Neural cell (in vitro differentiated cells): Measurements from ENCODE around the gene VIPR1.

Source experiments
- CTCF ChIP-seq: fragments of 450-650 bp; IDR thresholded peaks from 2 replicates; pipeline ENCODE4 v1.5.1; 2014; ENCODE audit warnings: antibody characterized with exemption, mild to moderate bottlenecking, moderate library complexity; ENCODE audit not compliant: poor library complexity, severe bottlenecking
- EP300 ChIP-seq: fragments of 450-650 bp; conservative IDR thresholded peaks from 2 replicates; pipeline ENCODE4 v1.6.1; 2014; ENCODE audit warnings: antibody characterized with exemption, mild to moderate bottlenecking, moderate library complexity; ENCODE audit not compliant: poor library complexity, severe bottlenecking
- EZH2 ChIP-seq: fragments of 200-600, 300-800 bp; shearing (Covaris generic), sonication (generic); IDR thresholded peaks from 2 replicates; pipeline ENCODE4 v1.6.1; 2014; ENCODE audit warnings: antibody characterized with exemption, low read length, borderline replicate concordance, mild to moderate bottlenecking; ENCODE audit not compliant: insufficient read depth, poor library complexity, severe bottlenecking
- MXI1 ChIP-seq: fragments of 450-650 bp; conservative IDR thresholded peaks from 2 replicates; pipeline ENCODE4 v1.6.1; 2014; ENCODE audit warnings: antibody characterized with exemption, mild to moderate bottlenecking; ENCODE audit not compliant: poor library complexity, severe bottlenecking
- POLR2AphosphoS5 ChIP-seq: IDR thresholded peaks from 2 replicates; pipeline ENCODE4 v1.6.1; 2012
- SMC3 ChIP-seq: fragments of 450-650 bp; conservative IDR thresholded peaks from 2 replicates; pipeline ENCODE4 v1.6.1; 2014; ENCODE audit warnings: antibody characterized with exemption, mild to moderate bottlenecking, moderate library complexity; ENCODE audit not compliant: poor library complexity

- TF ChIP-seq CTCF (no peak), POLR2AphosphoS5 (no peak), EZH2 (no peak), EP300 (no peak), MXI1 (no peak), SMC3 (no peak)
These were observed 78.9 kb downstream of the VIPR1 start for GRCh38 chr3:42581400-42581708.
